Adipose tissue (tissue), 3 donors: ENCODE data around the gene COX19. TPM values are rescaled to one million over a fixed set of nuclear protein-coding genes. Genes with fewer than 3 reads are reported as not detected.
"Not testable (repeated sequence)": the region's sequence is repeated elsewhere in the genome, so short reads cannot be mapped to it uniquely, and the experiment has no call there.

Experiments
- H3K27ac ChIP-seq: one replicate; pipeline ENCODE4 v1.5.1; 2013; ENCODE audit warnings: low read depth, low read length
- WGBS, 3 donors: extraction: QIAGEN DNeasy Blood & Tissue Kit; methylation state at CpG; one replicate each; pipeline ENCODE4 v1.1.7; 2013; 5-methylcytosine and 5-hydroxymethylcytosine counted together
- polyA plus RNA-seq, 3 donors: library from polyadenylated mRNA; stranded (reverse); fragments of 200-250 nt; gene quantifications; one replicate each; pipeline ENCODE4 v1.2.3, GENCODE V29; 2013
- donor health status: healthy with polysubstance abuse.
- donor health status: Bipolar disorder and iron deficiency.
- donor health status: healthy.

Gene COX19
- polyA plus RNA-seq, 3 donors: 3.7 to 5.1 (median 4.8) TPM

- WGBS, 3 donors: 87 to 90% (median 89%) methylated on average over 10 of the region's 10 CpGs
- H3K27ac ChIP-seq: no peak overlapping the region
These were observed 19.3 kb downstream of the COX19 start for GRCh38 chr7:956031-956430.

GRCh38 chr7:954330-955238, 20.8 kb downstream of the COX19 start, which contains the start of gene ADAP1:
TSS of gene ADAP1 (minus strand) at chr7:954680. CDS start at chr7:954477, 203 bp downstream.
- 8 to 22% (median 9%) methylated on average over 39 to 114 of the region's 115 CpGs for WGBS, 3 donors
- H3K27ac ChIP-seq: no peak within 1 kb of the TSS

- H3K27ac ChIP-seq: no peak overlapping the region
- 4 to 9% (median 5%) methylated on average over 34 to 78 of the region's 78 CpGs for WGBS, 3 donors
These were observed 21.6 kb downstream of the COX19 start for GRCh38 chr7:953547-954327.

GRCh38 chr7:952548-953441, 22.6 kb downstream of the COX19 start:
- H3K27ac ChIP-seq: no peak overlapping the region
- 68 to 86% (median 70%) methylated on average over 17 to 20 of the region's 20 CpGs for WGBS, 3 donors

- H3K27ac ChIP-seq: no peak overlapping the region
- WGBS, 3 donors: 87 to 97% (median 89%) methylated on average over 21 of the region's 21 CpGs
These were observed 23.3 kb downstream of the COX19 start for GRCh38 chr7:951881-952547.

GRCh38 chr7:949021-949934, 26.1 kb downstream of the COX19 start:
- no peak overlapping the region for H3K27ac ChIP-seq
- WGBS, 3 donors: 81 to 92% (median 84%) methylated on average over 27 to 28 of the region's 28 CpGs

- 86 to 92% (median 89%) methylated on average over 37 of the region's 37 CpGs for WGBS, 3 donors
- no peak overlapping the region for H3K27ac ChIP-seq
These were observed 27.7 kb downstream of the COX19 start for GRCh38 chr7:947391-948210.

GRCh38 chr7:946256-946996, 28.9 kb downstream of the COX19 start:
- WGBS, 3 donors: 70 to 82% (median 78%) methylated on average over 25 to 29 of the region's 29 CpGs
- H3K27ac ChIP-seq: no peak overlapping the region

GRCh38 chr7:945556-946255, 29.6 kb downstream of the COX19 start:
- H3K27ac ChIP-seq: no peak overlapping the region
- 40 to 77% (median 65%) methylated on average over 29 to 30 of the region's 30 CpGs for WGBS, 3 donors

- WGBS, 3 donors: 40 to 82% (median 74%) methylated on average over 13 of the region's 13 CpGs
- H3K27ac ChIP-seq: no peak overlapping the region
These were observed 30.2 kb downstream of the COX19 start for GRCh38 chr7:945147-945555.

GRCh38 chr7:944744-945143, 30.6 kb downstream of the COX19 start:
- no peak overlapping the region for H3K27ac ChIP-seq
- 72 to 95% (median 84%) methylated on average over 5 of the region's 5 CpGs for WGBS, 3 donors

GRCh38 chr7:943793-944192, 31.6 kb downstream of the COX19 start:
- WGBS, 3 donors: 81 to 100% (median 81%) methylated on average over 4 of the region's 4 CpGs
- not testable (repeated sequence) for H3K27ac ChIP-seq

- 41 to 72% (median 53%) methylated on average over 2 of the region's 2 CpGs for WGBS, 3 donors
- no peak overlapping the region for H3K27ac ChIP-seq
These were observed 34.5 kb downstream of the COX19 start for GRCh38 chr7:940599-941408.

- 92 to 95% (median 93%) methylated on average over 4 of the region's 4 CpGs for WGBS, 3 donors
- no peak overlapping the region for H3K27ac ChIP-seq
These were observed 35.5 kb downstream of the COX19 start for GRCh38 chr7:939843-940242.
